HepG2 (cell line): ENCODE data around the gene C19orf47. TPM values are rescaled to one million over a fixed set of nuclear protein-coding genes. Genes with fewer than 3 reads are reported as not detected.

ENCODE experiments used
- ARHGAP35 ChIP-seq: sonication (generic); formaldehyde crosslinking; IDR thresholded peaks from 2 replicates; pipeline ENCODE4 v1.9.0; 2022; ENCODE audit warnings: mild to moderate bottlenecking, inconsistent platforms, moderate library complexity, missing genetic modification reagents, borderline replicate concordance
- ARNT2 ChIP-seq: sonication (generic); formaldehyde crosslinking; IDR thresholded peaks from 2 replicates; pipeline ENCODE4 v1.8.0; 2022; ENCODE audit warnings: mild to moderate bottlenecking, low read depth, missing genetic modification reagents, moderate library complexity
- ATM ChIP-seq: fragments of 450-650 bp; IDR thresholded peaks from 2 replicates; pipeline ENCODE4 v1.7.1; 2017; ENCODE audit warnings: mild to moderate bottlenecking, borderline replicate concordance
- FOXM1 ChIP-seq: sonication (generic); formaldehyde crosslinking; IDR thresholded peaks from 2 replicates; pipeline ENCODE4 v1.5.0; 2020; ENCODE audit warnings: missing genetic modification reagents
- HDAC1 ChIP-seq: sonication (generic); formaldehyde crosslinking; IDR thresholded peaks from 2 replicates; pipeline ENCODE4 v1.5.1; 2020; ENCODE audit warnings: mild to moderate bottlenecking, missing genetic modification reagents
- KDM2A ChIP-seq: sonication (generic); formaldehyde crosslinking; IDR thresholded peaks from 2 replicates; pipeline ENCODE4 v1.4.0; 2020; ENCODE audit warnings: low read depth, missing genetic modification reagents, borderline replicate concordance
- POLR2A ChIP-seq, 2 experiments: IDR thresholded peaks; 2 replicates each; pipeline ENCODE4 v1.6.1; 2011; ENCODE audit warnings: low read depth in 2 of 2, low read length in 2 of 2, mild to moderate bottlenecking in 1 of 2, moderate library complexity in 1 of 2; ENCODE audit not compliant: insufficient read depth in 1 of 2
- RXRA ChIP-seq: sonication (generic); formaldehyde crosslinking; IDR thresholded peaks from 2 replicates; pipeline ENCODE4 v1.5.1; 2020; ENCODE audit warnings: missing genetic modification reagents
- SALL2 ChIP-seq: sonication (generic); formaldehyde crosslinking; IDR thresholded peaks from 2 replicates; pipeline ENCODE4 v1.8.1; 2023; ENCODE audit warnings: mild to moderate bottlenecking, missing genetic modification reagents, inconsistent platforms
- SETDB1 ChIP-seq: sonication (generic); formaldehyde crosslinking; IDR thresholded peaks from 2 replicates; pipeline ENCODE4 v1.5.1; 2020; ENCODE audit warnings: missing genetic modification reagents, mild to moderate bottlenecking, borderline replicate concordance
- SP2 ChIP-seq: sonication (generic); formaldehyde crosslinking; IDR thresholded peaks from 2 replicates; pipeline ENCODE4 v1.5.1; 2020; ENCODE audit warnings: mild to moderate bottlenecking, missing genetic modification reagents
- TOPORS ChIP-seq: sonication (generic); formaldehyde crosslinking; IDR thresholded peaks from 2 replicates; pipeline ENCODE4 v1.8.0; 2023; ENCODE audit warnings: mild to moderate bottlenecking, missing genetic modification reagents
- ZNF556 ChIP-seq: sonication (generic); formaldehyde crosslinking; IDR thresholded peaks from 2 replicates; pipeline ENCODE4 v1.4.0; 2020; ENCODE audit warnings: mild to moderate bottlenecking, missing genetic modification reagents, borderline replicate concordance
- ZNF563 ChIP-seq: sonication (generic); formaldehyde crosslinking; IDR thresholded peaks from 2 replicates; pipeline ENCODE4 v1.8.0; 2022; ENCODE audit warnings: mild to moderate bottlenecking, moderate library complexity, missing genetic modification reagents
- ZNF619 ChIP-seq: sonication (generic); formaldehyde crosslinking; IDR thresholded peaks from 2 replicates; pipeline ENCODE4 v1.4.0; 2020; ENCODE audit warnings: mild to moderate bottlenecking, missing genetic modification reagents
- ZNF672 ChIP-seq: sonication (generic); formaldehyde crosslinking; IDR thresholded peaks from 2 replicates; pipeline ENCODE4 v1.8.1; 2022; ENCODE audit warnings: missing genetic modification reagents
- ZNF816 ChIP-seq: sonication (generic); formaldehyde crosslinking; IDR thresholded peaks from 2 replicates; pipeline ENCODE4 v1.8.0; 2022; ENCODE audit warnings: missing genetic modification reagents, mild to moderate bottlenecking, borderline replicate concordance
- polyA plus RNA-seq, 8 experiments: library from polyadenylated mRNA; depleted of rRNA in 3 of 8; stranded (reverse) in 7 of 8; unstranded in 1 of 8; fragments of >200 nt; fragmentation: Illumina TruSeq in 4 of 8; extraction: Trizol in 4 of 8; gene quantifications; 2 replicates each; pipeline versions ENCODE4 v1.2.1 to v1.2.3, GENCODE V29; 2011 to 2016; ENCODE audit warnings: low read depth in 4 of 8, missing spikeins in 1 of 8, mixed read lengths in 1 of 8; ENCODE audit not compliant: insufficient read depth in 1 of 8
- total RNA-seq, 5 experiments: library from RNA; depleted of rRNA; stranded (reverse); fragments of >200 nt; fragmentation: Illumina TruSeq; extraction: Trizol; gene quantifications; 2 replicates each; pipeline ENCODE4 v1.2.3, GENCODE V29; 2016; ENCODE audit warnings: low read depth in 1 of 5
- TF ChIP-seq, protein P1 (sequence below): sonication (generic); formaldehyde crosslinking; IDR thresholded peaks from 2 replicates; pipeline ENCODE4 v1.8.0; 2022; ENCODE audit warnings: low read depth, missing genetic modification reagents
- TF ChIP-seq, protein P2 (sequence below): sonication (generic); formaldehyde crosslinking; IDR thresholded peaks from 2 replicates; pipeline ENCODE4 v1.5.1; 2020; ENCODE audit warnings: missing genetic modification reagents, mild to moderate bottlenecking, borderline replicate concordance
- TF ChIP-seq, protein P3 (sequence below), 2 experiments: sonication (generic) in 1 of 2; formaldehyde crosslinking in 1 of 2; IDR thresholded peaks; 2 replicates each; pipeline versions ENCODE4 v1.4.0 to v1.6.1; 2018 to 2020; ENCODE audit warnings: missing genetic modification reagents in 2 of 2, borderline replicate concordance in 1 of 2, low read depth in 1 of 2, mild to moderate bottlenecking in 1 of 2, missing biosample characterization in 1 of 2

C19orf47 gene
- total and polyA plus RNA-seq, 2 of the 13 experiments (the other 11 are each of a cell fraction or from before 2014, with no cell fraction given), result 8.1 to 10.6 TPM

DNA sequence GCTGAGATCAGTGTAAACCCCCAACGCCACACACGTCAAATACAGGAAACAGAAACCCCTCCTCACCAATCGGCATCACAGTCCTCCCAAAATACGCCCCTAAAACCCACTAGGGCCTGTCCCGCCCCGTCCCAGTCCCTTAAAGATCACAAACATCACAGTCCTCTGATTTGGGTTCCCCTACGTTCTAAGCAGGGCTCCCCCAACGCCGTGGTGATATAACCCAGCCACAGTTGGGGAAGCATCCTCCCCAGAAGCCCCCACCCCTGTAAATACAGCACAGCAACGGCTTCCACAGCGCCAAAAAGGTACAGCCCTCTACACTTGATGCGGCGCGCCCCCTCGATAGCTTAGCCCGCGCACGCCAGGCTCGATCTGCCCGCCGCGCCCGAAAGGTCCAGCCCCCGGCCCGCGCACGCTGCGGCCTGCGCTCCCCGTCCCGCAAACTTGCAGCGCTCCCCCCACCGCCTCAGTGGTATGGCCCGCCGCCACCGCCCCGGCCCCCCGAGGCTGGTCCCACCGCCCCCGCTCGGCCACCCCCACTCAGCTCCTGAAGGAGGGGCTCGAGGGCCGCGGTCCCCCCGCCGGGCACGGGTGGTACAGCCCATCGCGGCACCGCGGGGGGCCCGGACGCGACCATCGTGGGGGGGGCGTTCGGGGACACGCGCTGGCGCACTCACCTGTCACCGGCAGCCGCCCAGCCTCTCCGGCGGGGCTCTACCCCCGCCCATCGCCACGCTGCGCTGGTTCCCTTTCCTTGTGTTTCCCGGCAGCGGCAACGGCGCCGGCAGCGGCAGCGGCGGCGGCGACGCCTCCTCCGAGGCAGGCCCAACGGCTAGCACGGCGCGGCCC lies 63.5 kb downstream of the C19orf47 start, which contains the start of gene AKT2 (continued):
- TF ChIP-seq ARNT2 (CRISPR knock-in tag), result 0 out of 2 replicates have a peak, but pooled peaks have one; percentile 28
- TF ChIP-seq RXRA (CRISPR knock-in tag), result no peak
- TF ChIP-seq, protein P1, sequence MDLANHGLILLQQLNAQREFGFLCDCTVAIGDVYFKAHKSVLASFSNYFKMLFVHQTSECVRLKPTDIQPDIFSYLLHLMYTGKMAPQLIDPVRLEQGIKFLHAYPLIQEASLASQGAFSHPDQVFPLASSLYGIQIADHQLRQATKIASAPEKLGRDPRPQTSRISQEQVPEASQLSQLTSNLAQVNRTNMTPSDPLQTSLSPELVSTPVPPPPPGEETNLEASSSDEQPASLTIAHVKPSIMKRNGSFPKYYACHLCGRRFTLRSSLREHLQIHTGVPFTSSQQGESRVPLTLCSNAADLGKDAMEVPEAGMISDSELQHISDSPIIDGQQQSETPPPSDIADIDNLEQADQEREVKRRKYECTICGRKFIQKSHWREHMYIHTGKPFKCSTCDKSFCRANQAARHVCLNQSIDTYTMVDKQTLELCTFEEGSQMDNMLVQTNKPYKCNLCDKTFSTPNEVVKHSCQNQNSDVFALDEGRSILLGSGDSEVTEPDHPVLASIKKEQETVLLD (CRISPR knock-in tag), result peak; percentile 90
- no peak for TF ChIP-seq ZNF556
- TF ChIP-seq ZNF672 (CRISPR knock-in tag), result no peak
- TF ChIP-seq HDAC1 (CRISPR knock-in tag), result peak; percentile 49; the same call in 1 of the 2 replicates
- TF ChIP-seq, protein P2, sequence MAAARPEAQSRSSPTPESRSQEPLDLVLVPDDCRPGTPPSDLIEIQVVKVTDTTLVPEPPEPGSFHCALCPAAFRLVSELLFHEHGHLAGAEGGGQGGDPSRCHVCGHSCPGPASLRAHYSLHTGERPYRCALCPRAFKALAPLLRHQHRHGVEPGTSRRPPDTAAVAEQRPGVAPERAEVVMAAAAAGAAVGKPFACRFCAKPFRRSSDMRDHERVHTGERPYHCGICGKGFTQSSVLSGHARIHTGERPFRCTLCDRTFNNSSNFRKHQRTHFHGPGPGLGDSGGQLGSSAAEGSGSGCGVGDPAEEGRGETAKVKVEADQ (CRISPR knock-in tag), result peak; percentile 24; the same call in 1 of the 2 replicates
- peak; percentile 47; the same call in 1 of the 2 replicates for TF ChIP-seq KDM2A (CRISPR knock-in tag)
- no peak for TF ChIP-seq ATM
- no peak for TF ChIP-seq ZNF619 (CRISPR knock-in tag)
- TF ChIP-seq ARHGAP35 (CRISPR knock-in tag), result no peak
- TF ChIP-seq ZNF816 (CRISPR knock-in tag), result peak; percentile 12; the same call in 1 of the 2 replicates
- TF ChIP-seq TOPORS (CRISPR knock-in tag), result peak; percentile 77; the same call in 1 of the 2 replicates
- TF ChIP-seq POLR2A (IDR thresholded peaks at IDR 0.05; ENCODE audit: insufficient read depth in 1 of 2, low read depth in 2 of 2, low read length in 2 of 2), result peak; percentile 13 to 54; a peak in 3 of 4 replicates
- TF ChIP-seq SP2 (CRISPR knock-in tag), result peak; percentile 36; the same call in 1 of the 2 replicates
- TF ChIP-seq, protein P3, sequence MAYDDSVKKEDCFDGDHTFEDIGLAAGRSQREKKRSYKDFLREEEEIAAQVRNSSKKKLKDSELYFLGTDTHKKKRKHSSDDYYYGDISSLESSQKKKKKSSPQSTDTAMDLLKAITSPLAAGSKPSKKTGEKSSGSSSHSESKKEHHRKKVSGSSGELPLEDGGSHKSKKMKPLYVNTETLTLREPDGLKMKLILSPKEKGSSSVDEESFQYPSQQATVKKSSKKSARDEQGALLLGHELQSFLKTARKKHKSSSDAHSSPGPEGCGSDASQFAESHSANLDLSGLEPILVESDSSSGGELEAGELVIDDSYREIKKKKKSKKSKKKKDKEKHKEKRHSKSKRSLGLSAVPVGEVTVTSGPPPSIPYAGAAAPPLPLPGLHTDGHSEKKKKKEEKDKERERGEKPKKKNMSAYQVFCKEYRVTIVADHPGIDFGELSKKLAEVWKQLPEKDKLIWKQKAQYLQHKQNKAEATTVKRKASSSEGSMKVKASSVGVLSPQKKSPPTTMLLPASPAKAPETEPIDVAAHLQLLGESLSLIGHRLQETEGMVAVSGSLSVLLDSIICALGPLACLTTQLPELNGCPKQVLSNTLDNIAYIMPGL (CRISPR knock-in tag; IDR thresholded peaks at IDR 0.05; ENCODE audit: borderline replicate concordance in 1 of 2, low read depth in 1 of 2), result peak in 1 of 2 experiments; percentile 17; a peak in 2 of 4 replicates
- TF ChIP-seq FOXM1, result peak; percentile 26; the same call in 1 of the 2 replicates
- 0 out of 2 replicates have a peak, but pooled peaks have one; percentile 64 for TF ChIP-seq ZNF563 (CRISPR knock-in tag)
- TF ChIP-seq SALL2, result peak; percentile 41; the same call in 1 of the 2 replicates
- no peak for TF ChIP-seq SETDB1 (CRISPR knock-in tag)
